Tibial artery (tissue), 4 donors: Measurements from ENCODE around the gene FAM110C.

Experiments used
- DNase-seq, 2 donors: peaks; one replicate each; pipeline ENCODE4 v3.0.0-alpha.2; 2019
- H3K27ac ChIP-seq, 2 donors: fragments of 200-600 bp; sonication (generic) in 1 of 2; 1 replicate in 1 of 2; 2 replicates in 1 of 2; pipeline ENCODE4 v1.5.1; 2018 to 2019; ENCODE audit warnings: mild to moderate bottlenecking in 1 of 2
- H3K27me3 ChIP-seq, 2 donors: fragments of 200-600 bp; sonication (generic) in 1 of 2; one replicate each; pipeline versions ENCODE4 v1.5.1 to v1.6.0; 2016 to 2019
- H3K36me3 ChIP-seq, 3 donors: fragments of 200-600 bp; sonication (generic) in 2 of 3; one replicate each; pipeline ENCODE4 v1.5.1; 2016 to 2019; ENCODE audit warnings: mild to moderate bottlenecking in 2 of 3
- H3K4me1 ChIP-seq, 4 donors: fragments of 200-600 bp; sonication (generic) in 2 of 4; 1 replicate in 3 of 4; 2 replicates in 1 of 4; pipeline ENCODE4 v1.5.1; 2016 to 2019
- H3K4me3 ChIP-seq, 2 donors: fragments of 200-600 bp; sonication (generic) in 1 of 2; 1 replicate in 1 of 2; 2 replicates in 1 of 2; pipeline ENCODE4 v1.5.1; 2018 to 2019; ENCODE audit warnings: mild to moderate bottlenecking in 2 of 2
- H3K9me3 ChIP-seq, 3 donors: fragments of 200-600 bp; sonication (generic) in 1 of 3; one replicate each; pipeline ENCODE4 v1.5.1; 2016 to 2019
- CTCF ChIP-seq, 2 experiments: fragments of 200-600 bp in 1 of 2; fragments of 450-650 bp in 1 of 2; IDR thresholded peaks; one replicate each; pipeline ENCODE4 v1.5.1; 2017 to 2019; ENCODE audit warnings: antibody characterized with exemption in 2 of 2, mild to moderate bottlenecking in 1 of 2, moderate library complexity in 1 of 2
- intact Hi-C: fragments of 100-400 bp; cut with DNase I; formaldehyde crosslinking; loops from one replicate; pipeline ENCODE4 v1.15.0; 2023; ENCODE audit warnings: low total_unique reads

Gene FAM110C

GRCh38 chr2:10222-10875 is 36.0 kb downstream of the FAM110C start:
- peak; percentile 33 to 70 for DNase-seq
- no peak overlapping the region for H3K4me3 ChIP-seq

More at GRCh38 chr2:10222-10875, 36.0 kb downstream of the FAM110C start:
- Histone ChIP-seq H3K27me3 (no peaks in the 10 kb centered on the region), H3K36me3 (no peaks in the 10 kb centered on the region), H3K27ac (no peak overlapping the region), H3K4me1 (no peaks in the 10 kb centered on the region), H3K9me3 (peaks cover 0 to 3% (median 0%) of the 10 kb centered on the region in 3 donors)
- no peak for TF ChIP-seq CTCF (IDR thresholded peaks at IDR 0.05)
- intact Hi-C loops = no loop called here
